ENCODE data around the gene RASA2.

Gene RASA2, protein sequence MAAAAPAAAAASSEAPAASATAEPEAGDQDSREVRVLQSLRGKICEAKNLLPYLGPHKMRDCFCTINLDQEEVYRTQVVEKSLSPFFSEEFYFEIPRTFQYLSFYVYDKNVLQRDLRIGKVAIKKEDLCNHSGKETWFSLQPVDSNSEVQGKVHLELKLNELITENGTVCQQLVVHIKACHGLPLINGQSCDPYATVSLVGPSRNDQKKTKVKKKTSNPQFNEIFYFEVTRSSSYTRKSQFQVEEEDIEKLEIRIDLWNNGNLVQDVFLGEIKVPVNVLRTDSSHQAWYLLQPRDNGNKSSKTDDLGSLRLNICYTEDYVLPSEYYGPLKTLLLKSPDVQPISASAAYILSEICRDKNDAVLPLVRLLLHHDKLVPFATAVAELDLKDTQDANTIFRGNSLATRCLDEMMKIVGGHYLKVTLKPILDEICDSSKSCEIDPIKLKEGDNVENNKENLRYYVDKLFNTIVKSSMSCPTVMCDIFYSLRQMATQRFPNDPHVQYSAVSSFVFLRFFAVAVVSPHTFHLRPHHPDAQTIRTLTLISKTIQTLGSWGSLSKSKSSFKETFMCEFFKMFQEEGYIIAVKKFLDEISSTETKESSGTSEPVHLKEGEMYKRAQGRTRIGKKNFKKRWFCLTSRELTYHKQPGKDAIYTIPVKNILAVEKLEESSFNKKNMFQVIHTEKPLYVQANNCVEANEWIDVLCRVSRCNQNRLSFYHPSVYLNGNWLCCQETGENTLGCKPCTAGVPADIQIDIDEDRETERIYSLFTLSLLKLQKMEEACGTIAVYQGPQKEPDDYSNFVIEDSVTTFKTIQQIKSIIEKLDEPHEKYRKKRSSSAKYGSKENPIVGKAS

DNA sequence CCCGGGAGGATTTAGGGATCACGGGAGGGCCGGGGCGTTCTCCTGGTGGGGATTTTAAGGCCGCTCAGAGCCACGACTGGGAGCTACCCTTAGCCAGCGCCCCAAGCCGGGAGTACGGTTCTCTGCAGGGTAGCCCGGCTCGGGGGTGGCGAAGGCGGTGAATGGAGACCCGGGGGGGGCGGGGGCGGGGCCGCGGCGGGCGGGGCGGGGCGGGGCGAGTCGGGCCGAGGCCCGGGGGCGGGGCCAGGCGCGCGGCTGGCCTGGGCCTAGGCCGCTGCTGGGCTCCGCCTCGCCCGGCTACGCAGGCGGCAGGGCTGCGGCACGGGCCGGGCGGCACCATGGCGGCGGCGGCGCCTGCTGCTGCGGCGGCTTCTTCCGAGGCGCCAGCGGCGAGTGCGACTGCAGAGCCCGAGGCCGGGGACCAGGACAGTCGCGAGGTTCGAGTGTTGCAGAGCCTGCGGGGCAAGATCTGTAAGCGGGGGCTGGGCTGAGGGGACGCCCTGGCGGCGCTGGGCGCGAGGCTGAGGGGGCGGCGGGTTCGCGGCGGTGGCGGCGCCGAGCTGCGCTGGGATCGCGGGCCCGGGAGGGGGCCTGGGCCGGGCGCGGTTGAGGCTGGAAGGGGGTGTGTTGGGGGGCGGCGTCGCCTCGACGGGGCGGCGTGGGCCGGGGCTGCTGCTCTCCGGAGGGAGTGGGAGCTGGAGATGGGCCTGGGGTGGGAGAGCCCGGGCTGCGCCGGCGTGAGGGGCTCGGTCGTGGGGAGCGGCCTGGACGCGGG lies at the start of gene RASA2:
RASA2 (plus strand) TSS at position 282 of the 775 bp plus-strand sequence; CDS start at position 339, 57 bp downstream.
- TF ChIP-seq, protein P1, sequence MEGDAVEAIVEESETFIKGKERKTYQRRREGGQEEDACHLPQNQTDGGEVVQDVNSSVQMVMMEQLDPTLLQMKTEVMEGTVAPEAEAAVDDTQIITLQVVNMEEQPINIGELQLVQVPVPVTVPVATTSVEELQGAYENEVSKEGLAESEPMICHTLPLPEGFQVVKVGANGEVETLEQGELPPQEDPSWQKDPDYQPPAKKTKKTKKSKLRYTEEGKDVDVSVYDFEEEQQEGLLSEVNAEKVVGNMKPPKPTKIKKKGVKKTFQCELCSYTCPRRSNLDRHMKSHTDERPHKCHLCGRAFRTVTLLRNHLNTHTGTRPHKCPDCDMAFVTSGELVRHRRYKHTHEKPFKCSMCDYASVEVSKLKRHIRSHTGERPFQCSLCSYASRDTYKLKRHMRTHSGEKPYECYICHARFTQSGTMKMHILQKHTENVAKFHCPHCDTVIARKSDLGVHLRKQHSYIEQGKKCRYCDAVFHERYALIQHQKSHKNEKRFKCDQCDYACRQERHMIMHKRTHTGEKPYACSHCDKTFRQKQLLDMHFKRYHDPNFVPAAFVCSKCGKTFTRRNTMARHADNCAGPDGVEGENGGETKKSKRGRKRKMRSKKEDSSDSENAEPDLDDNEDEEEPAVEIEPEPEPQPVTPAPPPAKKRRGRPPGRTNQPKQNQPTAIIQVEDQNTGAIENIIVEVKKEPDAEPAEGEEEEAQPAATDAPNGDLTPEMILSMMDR (conservative IDR thresholded peaks at IDR 0.05; ENCODE audit: control insufficient read depth, insufficient read depth, low read depth, low read length): no peak
- peak within 1 kb of the TSS; percentile 77 for H3K4me3 ChIP-seq (ENCODE audit: control insufficient read depth, low read depth, low read length)
- peak; percentile 84 for DNase-seq (ENCODE audit: low read depth)

DNA sequence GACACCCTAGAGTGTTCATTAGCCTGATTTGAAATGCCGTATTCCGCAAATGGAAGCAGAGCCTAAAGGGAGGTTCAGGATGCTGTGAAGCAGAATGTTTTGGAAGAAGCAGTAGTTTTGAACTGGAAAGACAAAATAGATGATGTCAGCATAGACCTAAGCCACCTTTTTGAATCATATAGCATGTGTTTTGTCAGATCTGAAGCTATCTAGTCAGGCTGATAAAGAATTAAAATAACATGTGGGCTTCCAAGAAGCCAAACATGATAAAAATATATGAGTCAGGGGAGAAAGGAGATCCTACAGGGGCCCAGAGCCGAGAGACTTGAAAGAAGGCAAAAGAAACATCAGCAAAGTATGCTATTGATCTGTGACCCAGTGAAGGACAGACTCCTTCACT lies 47.2 kb upstream of the RASA2 start:
- TF ChIP-seq, protein P1 (conservative IDR thresholded peaks at IDR 0.05; ENCODE audit: control insufficient read depth, insufficient read depth, low read depth, low read length): no peak
- H3K4me3 ChIP-seq (ENCODE audit: control insufficient read depth, low read depth, low read length): no peak overlapping the region
- DNase-seq (ENCODE audit: low read depth): no peak

DNA sequence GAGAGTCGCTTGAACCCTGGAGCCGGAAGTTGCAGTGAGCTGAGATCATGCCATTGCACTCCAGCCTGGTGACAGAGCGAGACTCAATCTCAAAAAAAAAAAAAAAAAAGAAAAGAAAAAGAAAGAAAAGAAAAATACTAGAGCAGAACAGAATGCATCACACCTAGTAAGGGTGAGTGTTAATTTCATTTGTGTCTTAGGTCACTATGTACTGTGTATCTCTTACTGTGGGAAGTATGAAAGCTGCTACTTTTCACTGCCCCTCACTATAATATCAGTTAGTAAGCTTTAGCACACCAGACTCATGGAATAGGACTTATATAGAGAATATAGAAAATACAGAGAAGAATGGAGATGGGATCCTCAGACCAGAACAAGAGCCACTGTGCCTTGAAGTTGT lies 45.9 kb upstream of the RASA2 start:
- DNase-seq (ENCODE audit: low read depth): no peak
- TF ChIP-seq, protein P1 (conservative IDR thresholded peaks at IDR 0.05; ENCODE audit: control insufficient read depth, insufficient read depth, low read depth, low read length): no peak
- no peak overlapping the region for H3K4me3 ChIP-seq (ENCODE audit: control insufficient read depth, low read depth, low read length)

DNA sequence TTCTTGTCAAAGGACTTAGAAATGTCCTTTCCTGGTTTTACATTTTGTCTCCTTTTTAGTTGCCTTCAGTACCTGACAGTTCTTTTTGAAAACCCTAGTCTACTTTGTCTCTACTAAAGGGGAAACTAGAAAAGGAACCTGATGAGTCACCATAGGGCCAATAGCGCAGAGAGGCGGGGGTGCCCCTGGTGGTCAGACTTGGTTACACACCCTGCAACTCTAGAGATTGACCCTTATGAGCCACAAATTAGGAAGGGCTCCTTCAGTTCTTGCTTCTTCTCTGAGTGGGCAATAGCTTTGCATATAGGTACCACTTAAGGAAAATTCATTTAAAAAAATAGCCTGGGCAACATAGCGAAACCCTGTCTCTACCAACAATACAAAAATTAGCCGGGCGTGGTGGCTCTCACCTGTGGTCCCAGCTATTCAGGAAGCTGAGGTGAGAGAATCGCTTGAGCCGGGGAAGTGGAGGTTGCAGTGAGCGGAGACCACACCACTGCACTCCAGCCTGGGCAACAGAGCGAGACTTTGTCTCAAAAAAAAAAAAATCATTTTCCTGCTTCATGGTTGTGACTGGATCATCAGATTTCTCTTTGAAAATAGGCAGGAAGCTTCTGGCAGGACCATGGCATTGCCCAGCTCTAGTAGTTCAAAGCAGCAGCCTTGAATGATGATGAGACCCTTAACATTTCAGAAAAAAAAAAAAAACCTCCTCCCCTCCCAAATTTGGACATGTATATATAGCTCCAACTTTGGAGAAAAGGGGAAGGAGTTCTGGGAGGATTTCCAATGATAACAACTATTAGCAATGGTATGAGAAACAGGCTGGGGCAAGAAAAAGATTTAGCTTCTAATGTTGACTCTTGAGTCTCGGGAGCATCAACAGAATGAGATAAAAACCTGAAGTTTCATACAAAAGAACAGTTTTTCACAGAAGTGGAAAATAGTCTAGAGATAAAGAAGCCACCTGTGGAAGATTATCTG lies 45.2 kb upstream of the RASA2 start:
- DNase-seq (ENCODE audit: low read depth): peak; percentile 75
- TF ChIP-seq, protein P1 (conservative IDR thresholded peaks at IDR 0.05; ENCODE audit: control insufficient read depth, insufficient read depth, low read depth, low read length): peak; percentile 92
- H3K4me3 ChIP-seq (ENCODE audit: control insufficient read depth, low read depth, low read length): no peak overlapping the region

DNA sequence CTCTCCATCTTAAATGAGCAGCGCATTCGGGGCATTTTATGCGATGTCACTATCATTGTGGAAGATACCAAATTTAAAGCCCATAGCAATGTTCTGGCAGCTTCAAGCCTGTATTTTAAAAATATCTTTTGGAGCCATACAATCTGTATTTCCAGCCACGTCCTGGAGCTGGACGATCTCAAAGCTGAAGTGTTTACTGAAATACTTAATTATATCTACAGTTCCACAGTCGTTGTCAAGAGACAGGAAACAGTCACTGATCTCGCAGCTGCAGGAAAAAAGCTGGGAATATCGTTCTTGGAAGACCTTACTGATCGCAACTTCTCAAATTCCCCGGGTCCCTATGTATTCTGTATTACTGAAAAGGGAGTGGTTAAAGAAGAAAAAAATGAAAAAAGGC lies 44.4 kb upstream of the RASA2 start:
- DNase-seq (ENCODE audit: low read depth): no peak
- no peak overlapping the region for H3K4me3 ChIP-seq (ENCODE audit: control insufficient read depth, low read depth, low read length)
- TF ChIP-seq, protein P1 (conservative IDR thresholded peaks at IDR 0.05; ENCODE audit: control insufficient read depth, insufficient read depth, low read depth, low read length): no peak
